ENCODE data around the gene RIPOR2.
"Not testable (repeated sequence)": the region's sequence is repeated elsewhere in the genome, so short reads cannot be mapped to it uniquely, and the experiment has no call there.

RIPOR2 gene

GRCh38 chr6:24901698-24902328 is 33.9 kb downstream of the RIPOR2 start:
- DNase-seq, result no peak

DNA sequence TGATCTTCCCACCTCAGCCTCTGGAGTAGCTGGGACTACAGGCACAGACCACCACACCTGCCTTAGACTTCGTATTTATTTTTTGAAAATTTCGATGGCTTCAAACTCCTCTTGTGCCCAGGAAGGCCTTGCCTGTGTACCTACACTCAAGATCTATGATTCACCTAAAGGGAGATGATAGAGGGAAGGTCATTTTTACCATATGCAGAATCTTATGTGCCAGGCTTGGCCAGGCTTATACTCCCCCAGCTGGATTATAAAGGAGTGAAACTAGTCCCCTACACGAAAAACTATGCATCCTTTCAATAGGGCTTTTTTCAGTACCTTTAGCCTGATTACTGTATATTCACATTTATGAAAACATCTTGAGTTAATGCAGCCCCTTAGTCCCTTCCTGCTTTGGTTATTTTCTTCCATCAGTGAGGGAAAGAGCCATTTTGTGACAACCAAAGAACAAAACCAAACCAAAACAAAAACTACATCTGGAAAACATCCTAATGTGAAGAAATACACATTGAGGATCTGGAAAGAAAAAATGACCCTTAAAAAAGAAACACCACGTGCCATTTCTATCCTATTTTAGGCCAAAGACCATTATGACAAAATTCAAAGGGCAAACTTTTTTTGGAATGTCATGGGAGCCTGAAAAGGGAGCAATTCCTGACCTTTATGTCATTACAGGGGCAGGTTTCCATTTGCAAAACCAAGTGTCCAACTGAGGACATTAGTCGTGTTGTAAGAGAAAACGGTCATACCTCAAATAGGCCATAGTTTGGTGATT is 34.7 kb downstream of the RIPOR2 start:
- DNase-seq, result no peak

DNA sequence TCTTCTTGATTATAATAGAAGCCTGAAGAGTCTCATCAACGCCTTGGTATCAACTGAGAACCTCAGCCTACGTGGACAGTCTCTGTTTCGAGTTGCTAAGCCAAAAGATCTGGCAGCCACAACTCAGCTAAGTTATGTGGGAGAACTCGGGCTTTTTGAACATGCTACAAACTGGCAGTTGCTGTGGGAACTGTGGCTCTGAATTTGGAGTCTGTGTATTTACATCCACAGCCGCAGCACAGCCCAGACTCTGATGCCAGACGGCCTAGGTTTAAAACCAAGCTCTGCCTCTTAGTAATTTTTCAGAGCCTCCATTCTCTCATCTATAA is 35.8 kb downstream of the RIPOR2 start:
- DNase-seq, result no peak

- no peak for DNase-seq
Observed at GRCh38 chr6:24899136-24899996, 36.4 kb downstream of the RIPOR2 start.

DNA sequence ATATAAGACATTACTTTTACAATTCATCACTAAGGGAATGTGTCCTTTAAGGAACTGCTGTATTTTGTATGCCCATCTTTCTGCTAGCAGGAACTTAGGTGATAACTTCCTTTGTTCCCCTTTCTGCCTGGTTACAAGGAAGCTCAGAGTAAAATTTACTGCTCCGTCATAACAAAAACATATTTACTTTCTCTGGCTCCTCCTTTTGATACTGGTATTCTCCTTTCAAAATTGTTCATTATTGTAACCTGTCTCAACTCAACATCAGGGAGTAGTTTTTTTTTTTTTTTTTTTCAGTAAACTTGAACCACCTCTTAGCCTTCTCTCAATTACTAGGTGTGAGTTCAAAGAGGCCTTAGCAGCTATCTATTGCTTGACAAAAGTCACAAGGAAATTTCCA is 37.1 kb downstream of the RIPOR2 start:
- DNase-seq, result no peak

GRCh38 chr6:24897186-24897585 is 38.6 kb downstream of the RIPOR2 start:
- DNase-seq, result no peak

DNA sequence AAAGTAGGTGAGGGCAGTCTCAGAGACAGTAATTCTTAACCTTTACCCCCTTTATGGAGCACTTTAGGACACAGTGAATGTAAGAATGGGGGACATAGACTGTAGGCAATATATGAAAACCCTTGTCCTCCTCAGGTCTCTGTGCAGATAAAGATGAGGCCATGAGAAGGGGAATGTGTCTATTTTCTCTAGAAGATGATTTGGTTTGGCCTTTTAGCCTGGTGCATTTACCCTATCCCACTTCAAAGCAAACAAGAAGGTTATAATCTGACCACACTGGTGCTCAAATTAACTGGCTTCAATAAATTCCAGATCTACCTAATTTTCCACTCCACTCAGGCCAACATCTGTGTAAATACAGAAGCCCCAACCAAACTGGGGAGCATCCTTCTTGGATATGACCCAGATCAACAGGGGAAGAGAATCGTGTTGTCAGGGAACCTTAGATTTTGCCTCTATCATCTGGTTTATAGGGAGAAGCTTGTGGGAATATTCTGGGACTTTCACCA is 42.4 kb downstream of the RIPOR2 start:
- DNase-seq, result no peak

DNA sequence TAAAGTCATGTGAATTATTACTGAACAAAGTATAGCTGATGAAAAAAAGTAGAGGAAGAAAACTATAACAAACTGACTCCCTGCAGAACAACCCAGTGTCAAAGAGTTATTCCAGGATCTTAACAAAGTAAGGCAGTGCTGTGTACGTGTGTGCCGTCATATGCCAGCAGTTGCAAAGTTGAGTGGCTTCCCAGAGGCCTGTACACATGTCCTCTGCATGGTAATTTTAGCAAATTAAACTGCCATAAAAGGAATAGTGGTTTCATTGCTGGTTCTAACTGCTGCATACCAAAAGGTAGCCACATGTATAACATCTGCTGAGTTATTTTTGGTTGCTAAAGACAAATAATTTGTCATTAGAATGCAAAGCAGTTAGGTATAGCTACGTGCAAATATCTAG is 44.8 kb downstream of the RIPOR2 start:
- DNase-seq, result no peak

- DNase-seq, result no peak
Observed at GRCh38 chr6:24890471-24890870, 45.3 kb downstream of the RIPOR2 start.

DNA sequence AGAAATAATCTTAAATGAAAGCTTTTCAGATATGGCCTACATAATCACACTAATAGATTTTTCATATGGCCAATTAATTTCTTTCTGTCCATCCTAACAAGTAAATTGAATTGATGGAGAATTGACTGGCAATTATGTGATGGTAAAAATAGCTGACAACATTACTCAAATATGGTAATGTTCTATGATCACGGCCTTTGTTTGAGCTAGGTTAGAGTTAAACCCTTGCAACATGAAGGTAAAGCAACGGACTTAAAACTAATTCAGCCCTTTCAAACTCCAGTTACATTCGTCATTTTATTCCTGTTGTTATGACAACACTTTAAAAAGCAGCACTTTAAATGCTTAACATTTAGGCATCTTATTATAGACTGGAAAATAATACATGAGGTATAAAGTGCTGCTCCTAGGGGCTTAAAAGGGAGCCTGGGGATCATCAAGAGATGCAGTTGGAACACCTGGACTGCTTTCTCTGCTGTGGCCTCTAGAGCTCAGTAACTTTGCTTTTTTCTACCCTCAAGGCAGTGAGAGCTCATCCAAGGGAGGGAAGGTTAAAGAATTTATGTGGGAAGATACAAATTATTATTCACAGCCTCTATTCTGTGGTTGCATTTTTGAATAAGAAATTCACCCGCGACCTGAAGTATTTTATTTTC is 46.9 kb downstream of the RIPOR2 start:
- DNase-seq, result no peak

DNA sequence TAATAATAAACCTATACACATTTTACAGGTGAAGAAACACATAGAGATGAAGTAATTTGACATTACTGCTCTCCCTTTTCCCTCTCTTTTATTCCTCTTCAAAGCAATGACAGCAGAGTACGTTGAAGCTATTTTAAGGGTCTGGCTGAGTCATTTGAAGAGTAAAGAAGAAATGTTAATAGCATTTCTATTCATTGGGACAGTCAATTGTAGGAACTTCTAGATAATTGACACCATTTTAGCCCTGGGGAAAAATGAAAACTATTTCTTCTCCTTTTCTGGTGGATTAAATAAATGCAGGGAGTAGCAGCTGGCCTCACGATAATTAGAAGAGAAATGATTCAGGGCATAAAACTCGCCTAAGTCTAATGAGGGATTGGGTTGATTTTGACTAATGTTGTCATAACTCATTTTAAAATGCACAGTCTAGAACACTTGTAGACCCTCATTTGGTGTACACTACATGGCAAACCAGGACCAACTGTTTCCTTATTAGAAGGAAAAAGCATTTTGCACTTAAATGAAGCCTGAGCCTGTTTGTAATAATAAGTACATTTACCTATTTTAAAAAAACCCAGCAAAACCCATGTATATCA is 48.1 kb downstream of the RIPOR2 start:
- DNase-seq, result no peak

DNA sequence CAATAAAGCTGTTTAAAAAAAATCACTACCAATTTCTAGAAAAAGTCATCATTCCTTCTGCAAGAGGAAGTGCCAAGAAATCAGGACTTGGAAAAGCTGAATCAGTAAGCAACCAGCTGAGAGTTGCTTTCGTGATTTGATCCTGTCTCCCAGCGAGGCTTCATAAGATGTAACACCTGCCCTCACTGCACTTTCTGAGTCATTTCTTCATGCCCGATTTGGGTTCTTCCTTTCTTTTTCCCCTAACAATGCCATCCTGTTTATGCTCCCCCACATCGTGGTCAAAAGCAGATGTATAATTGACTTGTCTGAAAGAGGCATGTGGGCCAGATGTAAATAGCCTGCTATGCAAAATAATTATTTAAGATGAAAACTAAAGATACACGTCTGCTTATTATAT is 52.1 kb downstream of the RIPOR2 start:
- DNase-seq, result no peak

GRCh38 chr6:24882835-24883555 is 52.8 kb downstream of the RIPOR2 start:
- DNase-seq, result no peak

DNA sequence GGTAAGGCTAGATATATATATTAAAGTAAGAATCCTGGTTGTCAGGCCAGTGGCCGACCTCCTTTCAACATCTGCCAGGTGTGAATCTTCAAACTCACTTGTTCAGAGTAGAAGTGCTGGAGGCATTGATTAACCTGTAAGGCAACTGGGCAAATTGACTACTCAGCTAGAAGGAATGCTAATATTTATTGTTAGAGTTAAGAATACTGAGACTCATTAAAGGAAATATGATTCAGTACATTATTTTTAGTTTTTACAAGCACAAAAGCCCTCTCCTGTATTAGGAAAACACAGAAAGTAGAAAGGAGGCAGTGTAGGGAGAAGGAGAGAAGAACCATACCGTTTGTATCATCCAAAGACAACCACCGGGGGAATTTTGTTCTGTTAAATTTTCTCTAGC is 53.5 kb downstream of the RIPOR2 start:
- no peak for DNase-seq

DNA sequence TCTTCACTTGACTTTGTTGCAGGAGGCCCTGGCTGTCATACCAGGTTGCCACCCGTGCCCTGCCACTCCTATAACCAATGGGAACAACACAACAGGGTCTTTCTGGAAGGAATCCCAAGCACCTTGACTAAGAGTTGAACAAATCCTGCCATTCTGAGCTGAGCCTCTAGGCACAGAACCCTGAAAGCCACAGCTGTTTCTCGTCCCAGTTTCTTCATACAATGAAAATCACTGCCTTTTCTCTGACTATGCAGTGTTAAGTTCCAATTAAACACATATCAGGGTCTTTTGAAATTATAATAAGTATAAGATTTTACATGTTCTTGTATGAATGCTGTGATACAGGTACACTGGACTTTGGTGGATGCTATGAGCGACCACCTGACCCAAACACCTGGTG is 54.4 kb downstream of the RIPOR2 start:
- no peak for DNase-seq

DNA sequence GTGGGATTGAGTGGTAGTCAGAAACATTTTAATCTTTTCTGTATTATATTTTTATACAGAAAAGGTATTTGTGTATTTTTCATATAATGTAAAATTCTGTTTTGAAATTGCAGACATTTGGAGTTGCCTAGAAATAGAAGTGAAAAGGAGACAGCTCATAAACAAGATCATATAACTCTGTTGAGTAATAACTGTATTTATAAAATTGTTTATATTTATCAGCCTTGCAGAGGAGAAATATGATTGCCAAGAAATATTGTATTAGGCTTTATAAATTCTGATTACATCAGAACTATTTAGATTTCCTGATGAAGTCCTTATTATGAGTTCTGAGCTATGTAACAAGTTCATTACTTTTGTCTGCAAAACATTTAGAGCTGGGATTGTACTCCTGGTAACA is 55.3 kb downstream of the RIPOR2 start:
- no peak for DNase-seq

- no peak for DNase-seq
Observed at GRCh38 chr6:24879351-24879750, 56.4 kb downstream of the RIPOR2 start.

GRCh38 chr6:24877747-24878146 is 58.0 kb downstream of the RIPOR2 start:
- DNase-seq, result not testable (repeated sequence)

DNA sequence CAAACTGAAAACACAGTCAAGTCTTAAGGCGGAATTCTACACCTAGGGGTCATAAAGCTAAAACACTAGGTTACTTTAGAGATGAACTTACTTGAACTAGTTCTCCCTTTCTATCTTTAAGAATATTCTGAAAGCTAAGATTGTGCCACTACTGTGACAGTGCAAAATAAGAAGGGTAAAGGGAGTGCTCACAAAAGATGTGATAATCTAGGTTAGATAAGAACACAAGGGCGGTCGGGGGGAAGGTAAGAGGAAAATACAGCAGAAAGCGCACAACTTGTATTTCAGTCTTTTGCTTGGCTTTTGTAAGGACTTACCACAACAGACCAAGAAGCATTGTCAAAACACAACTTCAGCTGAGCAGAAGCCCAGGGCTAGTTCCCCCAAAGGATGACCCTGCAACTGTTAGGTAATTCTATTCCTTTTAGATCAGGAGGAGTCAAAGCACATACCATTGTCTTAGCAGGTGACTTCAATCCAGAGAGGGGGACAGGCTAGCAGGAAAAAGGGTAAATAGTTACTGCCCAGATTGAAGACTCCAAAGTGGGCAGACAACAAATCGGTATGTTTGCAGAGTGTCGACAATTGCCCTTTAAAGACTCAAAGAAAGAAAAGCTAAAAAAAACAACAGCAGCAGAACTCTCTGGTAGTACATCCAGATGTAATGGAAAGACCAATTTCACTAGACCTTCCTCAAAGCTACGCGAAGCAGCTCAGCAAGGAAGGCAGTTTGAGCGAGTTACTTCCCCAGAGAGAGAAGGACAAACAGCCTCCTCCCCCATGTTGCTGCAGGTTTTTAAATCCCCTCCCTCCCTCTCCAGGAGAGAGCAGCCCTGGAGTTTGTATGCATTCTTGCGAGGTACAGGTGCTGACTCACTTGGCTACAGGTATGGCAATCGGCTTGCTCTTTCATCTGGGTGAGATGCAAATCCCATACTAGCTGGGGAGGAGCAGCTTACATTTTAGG is 59.0 kb downstream of the RIPOR2 start:
- no peak for DNase-seq

- no peak for DNase-seq
Observed at GRCh38 chr6:24875534-24875901, 60.2 kb downstream of the RIPOR2 start.
